ENCODE data around the gene DBET.

DNA sequence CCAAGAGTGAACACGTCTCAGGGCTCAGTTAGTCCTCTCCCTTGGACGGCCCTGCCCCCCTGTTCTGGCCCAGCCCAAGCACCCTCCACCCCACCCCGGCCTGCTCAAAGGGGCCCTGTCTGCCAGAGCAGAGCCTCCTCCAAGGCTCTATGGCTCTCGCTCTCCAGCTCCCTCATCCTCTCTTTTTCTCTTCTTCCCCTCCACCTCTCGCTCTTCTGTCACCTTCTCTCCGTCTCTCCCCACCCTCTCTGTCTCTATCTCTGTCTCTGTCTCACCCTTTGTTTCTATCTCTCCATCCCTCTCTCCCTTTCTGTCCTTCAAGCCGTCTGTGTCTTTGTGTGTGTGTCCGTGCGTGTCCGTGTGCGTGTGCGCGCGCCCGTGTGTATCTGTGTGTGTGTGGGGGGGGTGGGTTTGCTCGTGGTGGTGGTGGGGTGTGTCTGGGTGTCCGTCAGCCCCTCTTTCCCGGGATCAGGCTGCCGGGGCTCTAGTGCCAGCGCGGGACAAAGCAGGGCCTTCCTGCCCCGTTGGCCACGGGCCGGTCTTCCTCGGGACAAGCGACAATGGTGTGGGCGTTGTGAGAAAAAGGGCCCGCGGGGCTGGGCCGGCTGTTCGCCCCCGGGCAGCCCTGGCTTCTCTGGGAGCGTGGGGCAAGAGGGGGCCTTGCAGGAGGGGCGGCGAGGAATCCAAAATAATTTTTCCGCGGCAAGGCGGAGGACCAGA lies 45.9 kb upstream of the DBET start:
- TF ChIP-seq MAZ (IDR thresholded peaks at IDR 0.05; ENCODE audit: borderline replicate concordance, low read depth, low read length) (no peak), FOS (IDR thresholded peaks at IDR 0.05; ENCODE audit: low read depth, low read length) (no peak), RAD21 (IDR thresholded peaks at IDR 0.05; ENCODE audit: low read length) (no peak), MAFK (IDR thresholded peaks at IDR 0.05; ENCODE audit: low read depth, low read length) (no peak), POLR2A (IDR thresholded peaks at IDR 0.05; ENCODE audit: low read depth, low read length) (no peak), CEBPB (IDR thresholded peaks at IDR 0.05; ENCODE audit: low read depth, low read length) (no peak), BHLHE40 (IDR thresholded peaks at IDR 0.05; ENCODE audit: low read depth, low read length) (no peak)
- TF ChIP-seq, protein P1, sequence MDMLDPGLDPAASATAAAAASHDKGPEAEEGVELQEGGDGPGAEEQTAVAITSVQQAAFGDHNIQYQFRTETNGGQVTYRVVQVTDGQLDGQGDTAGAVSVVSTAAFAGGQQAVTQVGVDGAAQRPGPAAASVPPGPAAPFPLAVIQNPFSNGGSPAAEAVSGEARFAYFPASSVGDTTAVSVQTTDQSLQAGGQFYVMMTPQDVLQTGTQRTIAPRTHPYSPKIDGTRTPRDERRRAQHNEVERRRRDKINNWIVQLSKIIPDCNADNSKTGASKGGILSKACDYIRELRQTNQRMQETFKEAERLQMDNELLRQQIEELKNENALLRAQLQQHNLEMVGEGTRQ (IDR thresholded peaks at IDR 0.05; ENCODE audit: low read depth, low read length), result no peak
- TF ChIP-seq, protein P2, sequence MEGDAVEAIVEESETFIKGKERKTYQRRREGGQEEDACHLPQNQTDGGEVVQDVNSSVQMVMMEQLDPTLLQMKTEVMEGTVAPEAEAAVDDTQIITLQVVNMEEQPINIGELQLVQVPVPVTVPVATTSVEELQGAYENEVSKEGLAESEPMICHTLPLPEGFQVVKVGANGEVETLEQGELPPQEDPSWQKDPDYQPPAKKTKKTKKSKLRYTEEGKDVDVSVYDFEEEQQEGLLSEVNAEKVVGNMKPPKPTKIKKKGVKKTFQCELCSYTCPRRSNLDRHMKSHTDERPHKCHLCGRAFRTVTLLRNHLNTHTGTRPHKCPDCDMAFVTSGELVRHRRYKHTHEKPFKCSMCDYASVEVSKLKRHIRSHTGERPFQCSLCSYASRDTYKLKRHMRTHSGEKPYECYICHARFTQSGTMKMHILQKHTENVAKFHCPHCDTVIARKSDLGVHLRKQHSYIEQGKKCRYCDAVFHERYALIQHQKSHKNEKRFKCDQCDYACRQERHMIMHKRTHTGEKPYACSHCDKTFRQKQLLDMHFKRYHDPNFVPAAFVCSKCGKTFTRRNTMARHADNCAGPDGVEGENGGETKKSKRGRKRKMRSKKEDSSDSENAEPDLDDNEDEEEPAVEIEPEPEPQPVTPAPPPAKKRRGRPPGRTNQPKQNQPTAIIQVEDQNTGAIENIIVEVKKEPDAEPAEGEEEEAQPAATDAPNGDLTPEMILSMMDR (conservative IDR thresholded peaks at IDR 0.05; ENCODE audit: low read depth, low read length), result no peak
- TF ChIP-seq, protein P3, sequence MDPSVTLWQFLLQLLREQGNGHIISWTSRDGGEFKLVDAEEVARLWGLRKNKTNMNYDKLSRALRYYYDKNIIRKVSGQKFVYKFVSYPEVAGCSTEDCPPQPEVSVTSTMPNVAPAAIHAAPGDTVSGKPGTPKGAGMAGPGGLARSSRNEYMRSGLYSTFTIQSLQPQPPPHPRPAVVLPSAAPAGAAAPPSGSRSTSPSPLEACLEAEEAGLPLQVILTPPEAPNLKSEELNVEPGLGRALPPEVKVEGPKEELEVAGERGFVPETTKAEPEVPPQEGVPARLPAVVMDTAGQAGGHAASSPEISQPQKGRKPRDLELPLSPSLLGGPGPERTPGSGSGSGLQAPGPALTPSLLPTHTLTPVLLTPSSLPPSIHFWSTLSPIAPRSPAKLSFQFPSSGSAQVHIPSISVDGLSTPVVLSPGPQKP (IDR thresholded peaks at IDR 0.05; ENCODE audit: borderline replicate concordance, low read depth, low read length), result no peak
